K562 (cell line): Measurements from ENCODE around the gene NPAS2. TPM values are rescaled to one million over a fixed set of nuclear protein-coding genes. Genes with fewer than 3 reads are reported as not detected.

Experiments used
- ATAC-seq: fragments of 200-7000 bp; cut with Tn5 transposase; 3 replicates; pipeline ENCODE4 v1.9.1; 2020; ENCODE audit warnings: moderate library complexity
- BruUV-seq: library from RNA; stranded (reverse); fragments of 400-500 nt; replicated peaks from 2 replicates; lab custom pipeline; 2021; lab: Mats Ljungman, UMichigan
- CTCF ChIA-PET: fragments of 300-600 bp; formaldehyde crosslinking; extraction: SDS; loops from one replicate; lab custom pipeline; 2021; ENCODE audit warnings: low intra/inter-chr PET ratio; lab: Yijun Ruan, JAX
- POLR2A ChIA-PET: fragments of 300-600, 350-650 bp; sonication (Branson Sonifier 250); formaldehyde crosslinking; extraction: SDS; loops from one replicate; lab custom pipeline; 2021; ENCODE audit warnings: antibody characterized with exemption, inconsistent platforms; lab: Yijun Ruan, JAX
- DNase-seq, 4 experiments: peaks; one replicate each; pipeline versions ENCODE4 v3.0.0 to v3.0.0-alpha.2; 2011 to 2018; ENCODE audit warnings: low spot score in 3 of 4, mixed read lengths in 3 of 4; ENCODE audit errors: extremely low read depth in 1 of 4
- FAIRE-seq: peaks from 2 replicates; lab custom pipeline; 2011; peaks lifted over from hg19 to GRCh38; lab: Jason Lieb, UNC
- H2AFZ ChIP-seq: 2 replicates; pipeline ENCODE4 v1.6.0; 2011; ENCODE audit warnings: low read depth, low read length, control low read depth, inconsistent platforms
- H3K27ac ChIP-seq: fragments of 200-600 bp; 3 replicates; pipeline ENCODE4 v1.8.0; 2011; ENCODE audit warnings: low read depth, mild to moderate bottlenecking, control low read depth, inconsistent platforms, low read length, moderate library complexity, mixed read lengths; ENCODE audit errors: extremely low read depth
- H3K27me3 ChIP-seq, 2 experiments: fragments of 300-600 bp in 1 of 2; 2 replicates in 1 of 2; 3 replicates in 1 of 2; pipeline versions ENCODE4 v1.6.0 to v1.8.0; 2011; ENCODE audit warnings: inconsistent platforms in 2 of 2, low read length in 2 of 2, mild to moderate bottlenecking in 1 of 2, mixed read lengths in 1 of 2, moderate library complexity in 1 of 2; ENCODE audit not compliant: control insufficient read depth in 2 of 2, insufficient read depth in 2 of 2
- H3K36me3 ChIP-seq: fragments of 300-600 bp; 3 replicates; pipeline ENCODE4 v1.8.0; 2011; ENCODE audit warnings: mild to moderate bottlenecking, low read length, inconsistent platforms; ENCODE audit not compliant: control insufficient read depth, insufficient read depth
- H3K4me1 ChIP-seq, 2 experiments: fragments of 200-600 bp in 1 of 2; replicated peaks in 1 of 2; 2 replicates in 1 of 2; 3 replicates in 1 of 2; pipeline versions ENCODE4 v1.5.1 to v1.8.0; 2011; ENCODE audit warnings: inconsistent platforms in 2 of 2, low read length in 2 of 2, mild to moderate bottlenecking in 1 of 2, mixed read lengths in 1 of 2, moderate library complexity in 1 of 2; ENCODE audit not compliant: control insufficient read depth in 2 of 2, insufficient read depth in 2 of 2
- H3K4me2 ChIP-seq: 2 replicates; pipeline ENCODE4 v1.6.1; 2011; ENCODE audit warnings: low read length, control low read depth, inconsistent platforms, mixed read lengths; ENCODE audit not compliant: insufficient read depth
- H3K4me3 ChIP-seq: fragments of 200-600 bp; sonication (generic), shearing (Covaris generic); 2 replicates; pipeline ENCODE4 v1.5.1; 2016; ENCODE audit warnings: control low read depth, inconsistent platforms
- H3K79me2 ChIP-seq: fragments of 200-600 bp; 3 replicates; pipeline ENCODE4 v1.8.0; 2011; ENCODE audit warnings: low read length, inconsistent platforms; ENCODE audit not compliant: control insufficient read depth, insufficient read depth
- H3K9ac ChIP-seq, 2 experiments: 2 replicates each; pipeline versions ENCODE4 v1.6.0 to v1.6.1; 2011; ENCODE audit warnings: low read depth in 2 of 2, low read length in 2 of 2, control low read depth in 1 of 2, inconsistent platforms in 1 of 2, mild to moderate bottlenecking in 1 of 2, mixed read lengths in 1 of 2; ENCODE audit not compliant: insufficient read depth in 1 of 2
- H3K9me1 ChIP-seq: one replicate; pipeline ENCODE4 v1.6.0; 2011; ENCODE audit warnings: inconsistent platforms, mild to moderate bottlenecking, low read length, moderate library complexity; ENCODE audit not compliant: control insufficient read depth, insufficient read depth
- H3K9me3 ChIP-seq: replicated peaks from 2 replicates; pipeline ENCODE4 v1.5.1; 2011; ENCODE audit warnings: low read depth, low read length, inconsistent platforms; ENCODE audit not compliant: control insufficient read depth, insufficient read depth
- H4K20me1 ChIP-seq: replicated peaks from 2 replicates; pipeline ENCODE4 v1.6.1; 2011; ENCODE audit warnings: low read length, inconsistent platforms, mixed read lengths; ENCODE audit not compliant: control insufficient read depth, insufficient read depth
- IRF9 ChIP-seq: fragments of 450-650 bp; IDR thresholded peaks from 2 replicates; pipeline ENCODE4 v1.6.1; 2016; ENCODE audit warnings: missing biosample characterization, missing genetic modification characterization
- NCOR1 ChIP-seq: fragments of 450-650 bp; IDR thresholded peaks from 2 replicates; pipeline ENCODE4 v1.6.1; 2016; ENCODE audit warnings: mild to moderate bottlenecking, moderate library complexity
- NUFIP1 ChIP-seq: fragments of 450-650 bp; IDR thresholded peaks from 2 replicates; pipeline ENCODE4 v1.6.1; 2018; ENCODE audit not compliant: partially characterized antibody
- RBM22 ChIP-seq: fragments of 200-400 bp; formaldehyde crosslinking; IDR thresholded peaks from 2 replicates; pipeline ENCODE4 v1.6.1; 2018; ENCODE audit warnings: low read length, low read depth; ENCODE audit not compliant: poor library complexity, severe bottlenecking
- ZNF140 ChIP-seq: fragments of 250-450 bp; sonication (Bioruptor Pico); IDR thresholded peaks from 2 replicates; pipeline ENCODE4 v1.8.0; 2021; ENCODE audit warnings: moderate library complexity, mild to moderate bottlenecking, inconsistent platforms
- WGBS: fragments of 100-300 bp; shearing (Covaris generic); methylation state at CpG from one replicate; pipeline ENCODE4 v1.1.6; 2016; ENCODE audit warnings: low coverage, mixed read lengths; ENCODE audit not compliant: insufficient coverage; ENCODE audit errors: missing lambda C conversion rate; 5-methylcytosine and 5-hydroxymethylcytosine counted together
- in situ Hi-C: fragments of 300-500 bp; cut with MboI; formaldehyde crosslinking; loops from 4 replicates; pipeline ENCODE4 v1.15.0; 2018; ENCODE audit warnings: inconsistent platforms, mixed read lengths
- intact Hi-C: fragments of 100-400 bp; cut with micrococcal nuclease; formaldehyde crosslinking; loops from 2 replicates; pipeline ENCODE4 v1.14.2; 2022
- polyA plus RNA-seq, 8 experiments: library from polyadenylated mRNA; depleted of rRNA in 4 of 8; stranded (reverse) in 5 of 8; unstranded in 3 of 8; fragments of >200 nt; fragmentation: Nextera tagmentation in 2 of 8; fragmentation: Illumina TruSeq in 1 of 8; extraction: Ambion mirVana in 2 of 8; extraction: Trizol in 1 of 8; gene quantifications; 2 replicates each; pipeline versions ENCODE4 v1.2.1 to v1.2.3, GENCODE V29; 2011 to 2014; ENCODE audit warnings: inconsistent platforms in 1 of 8, missing spikeins in 1 of 8
- total RNA-seq, 7 experiments: library from RNA; depleted of rRNA in 6 of 7; stranded (reverse); fragments of >200 nt in 6 of 7; fragmentation: Illumina TruSeq in 2 of 7; extraction: Trizol in 2 of 7; gene quantifications; 2 replicates each; pipeline versions ENCODE4 v1.2.1 to v1.2.3, GENCODE V29; 2011 to 2021; ENCODE audit warnings: low replicate concordance in 1 of 7
- TF ChIP-seq, protein P1 (sequence below): sonication (generic); formaldehyde crosslinking; IDR thresholded peaks from 2 replicates; pipeline ENCODE4 v1.5.0; 2020; ENCODE audit warnings: missing genetic modification reagents

Gene NPAS2
- total and polyA plus RNA-seq, 9 of the 15 experiments (the other 6 are each of a cell fraction or from before 2014, with no cell fraction given): 0.06 to 0.29 (median 0.07) TPM; not detected in 5

- CTCF ChIA-PET: no interaction called here
- no peaks in the 10 kb centered on the region for H3K4me1 ChIP-seq
- no peak overlapping the region for H3K27ac ChIP-seq
- BruUV-seq: no TSS peak
- intact Hi-C loops: no loop called here
- in situ Hi-C loops: no loop called here
- FAIRE-seq (no peak), ATAC-seq (no peak), DNase-seq (no peak)
- H3K36me3 ChIP-seq: no peaks in the 10 kb centered on the region
- H4K20me1 ChIP-seq: no peaks in the 10 kb centered on the region
- H3K9me3 ChIP-seq: no peaks in the 10 kb centered on the region
- H3K9ac ChIP-seq: no peak overlapping the region
- no peak overlapping the region for H3K4me3 ChIP-seq
- H3K4me2 ChIP-seq: no peak overlapping the region
- peaks cover 14 to 51% of the 10 kb centered on the region in 2 experiments; a peak in 3 of 5 replicates for H3K27me3 ChIP-seq
- H2AFZ ChIP-seq: no peak overlapping the region
- TF ChIP-seq RBM22: no peak
- POLR2A ChIA-PET: interaction anchor here (0.7 to 1.6 kb wide), 2 partner anchors 8 to 201 kb away, joined by 3 to 5 read pairs; no protein-coding TSS in a partner anchor
- H3K9me1 ChIP-seq: no peaks in the 10 kb centered on the region
- WGBS: 1% methylated on average over 12 of the region's 12 CpGs
- no peaks in the 10 kb centered on the region for H3K79me2 ChIP-seq
Measured at GRCh38 chr2:100778637-100779450, 41.1 kb upstream of the NPAS2 start.

DNA sequence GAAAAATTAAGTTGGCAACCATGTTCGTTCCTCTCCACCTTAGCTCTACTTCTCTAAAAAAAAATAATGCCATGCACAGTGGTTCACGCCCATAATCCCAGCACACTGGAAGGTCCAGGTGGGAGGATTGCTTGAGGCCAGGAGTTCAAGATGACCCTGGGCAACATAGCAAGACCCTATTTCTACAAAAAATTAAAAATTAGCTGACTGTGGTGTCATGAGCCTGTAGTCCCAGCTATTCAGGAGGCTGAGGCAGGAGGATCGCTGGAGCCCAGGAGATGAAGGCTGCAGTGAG, 40.1 kb upstream of the NPAS2 start:
- DNase-seq: no peak
- H3K79me2 ChIP-seq: no peaks in the 10 kb centered on the region
- 0% methylated on average over 3 of the region's 3 CpGs for WGBS
- in situ Hi-C loops (no loop called here), intact Hi-C loops (no loop called here)
- H3K27ac ChIP-seq: no peak overlapping the region
- no TSS peak for BruUV-seq
- no peaks in the 10 kb centered on the region for H4K20me1 ChIP-seq
- H3K4me3 ChIP-seq: no peak overlapping the region
- no peaks in the 10 kb centered on the region for H3K9me1 ChIP-seq
- no peak overlapping the region for H3K9ac ChIP-seq
- H3K27me3 ChIP-seq: peaks cover 14 to 52% of the 10 kb centered on the region in 2 experiments; a peak in 3 of 5 replicates
- no peaks in the 10 kb centered on the region for H3K4me1 ChIP-seq
- H3K4me2 ChIP-seq: no peak overlapping the region
- no peaks in the 10 kb centered on the region for H3K9me3 ChIP-seq
- no peaks in the 10 kb centered on the region for H3K36me3 ChIP-seq
- ChIA-PET CTCF (no interaction called here), POLR2A (no interaction called here)
- no peak for ATAC-seq
- H2AFZ ChIP-seq: no peak overlapping the region
- FAIRE-seq: no peak
- TF ChIP-seq IRF9 (tag): no peak
- TF ChIP-seq ZNF140 (CRISPR knock-in tag): no peak
- no peak for TF ChIP-seq NCOR1
- TF ChIP-seq NUFIP1: no peak
- TF ChIP-seq, protein P1, sequence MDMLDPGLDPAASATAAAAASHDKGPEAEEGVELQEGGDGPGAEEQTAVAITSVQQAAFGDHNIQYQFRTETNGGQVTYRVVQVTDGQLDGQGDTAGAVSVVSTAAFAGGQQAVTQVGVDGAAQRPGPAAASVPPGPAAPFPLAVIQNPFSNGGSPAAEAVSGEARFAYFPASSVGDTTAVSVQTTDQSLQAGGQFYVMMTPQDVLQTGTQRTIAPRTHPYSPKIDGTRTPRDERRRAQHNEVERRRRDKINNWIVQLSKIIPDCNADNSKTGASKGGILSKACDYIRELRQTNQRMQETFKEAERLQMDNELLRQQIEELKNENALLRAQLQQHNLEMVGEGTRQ (CRISPR knock-in tag): no peak
